Hair follicle dermal papilla cell (primary cell): ENCODE results near the gene CFAP46. TPM values are rescaled to one million over a fixed set of nuclear protein-coding genes. Genes with fewer than 3 reads are reported as not detected.

Source experiments
- total RNA-seq: library from RNA; depleted of rRNA; stranded (reverse); fragments of >200 nt; gene quantifications from 2 replicates; pipeline ENCODE4 v1.2.3, GENCODE V29; 2012

Gene CFAP46
- total RNA-seq, result 0.49 and 0.81 TPM in 2 replicates

GRCh38 chr10:132942101-132943057, at the start of gene CFAP46:
Gene CFAP46, minus strand, starts transcription at chr10:132942570. Its CDS starts 86 bp downstream, at chr10:132942484.

GRCh38 chr10:132785723-132786475, 156.5 kb downstream of the CFAP46 start, which contains the start of gene NKX6-2:
Gene NKX6-2, minus strand, starts transcription at chr10:132786147. Its CDS starts 199 bp downstream, at chr10:132785948.

Other genes starting within 250 kb of the CFAP46 start
- gene NKX6-2, start 156.4 kb downstream of the CFAP46 start, total RNA-seq, result not detected in 2 replicates
- not detected in 2 replicates for gene ADGRA1, start 145.4 kb upstream of the CFAP46 start, total RNA-seq
- 0.49 and 0.73 TPM in 2 replicates for gene KNDC1, start 217.6 kb upstream of the CFAP46 start, total RNA-seq